OCI-LY7 (cell line): Measurements from ENCODE around the gene TM9SF4. TPM values are rescaled to one million over a fixed set of nuclear protein-coding genes. Genes with fewer than 3 reads are reported as not detected.
A peak's percentile ranks its signal among the peaks of the same experiment; 100 is the strongest.

Experiments used
- BruUV-seq: library from RNA; stranded (reverse); fragments of 400-500 nt; replicated peaks from 2 replicates; lab custom pipeline; 2021; lab: Mats Ljungman, UMichigan
- CTCF ChIA-PET: fragments of 300-600 bp; sonication (Branson Sonifier 250); formaldehyde crosslinking; loops from one replicate; lab custom pipeline; 2022; ENCODE audit warnings: antibody characterized with exemption; ENCODE audit not compliant: unreplicated experiment; lab: Charles Lee
- POLR2A ChIA-PET: fragments of 300-600 bp; sonication (Branson Sonifier 250); formaldehyde crosslinking; loops from one replicate; lab custom pipeline; 2022; ENCODE audit warnings: antibody characterized with exemption; lab: Charles Lee
- DNase-seq: peaks from one replicate; pipeline ENCODE4 v3.0.0-alpha.2; 2015; ENCODE audit warnings: low spot score
- H2AFZ ChIP-seq: fragments of 200-600 bp; sonication (generic), shearing (Covaris generic); 2 replicates; pipeline ENCODE4 v1.6.1; 2014; ENCODE audit warnings: mild to moderate bottlenecking, antibody characterized with exemption, low read length, moderate library complexity
- H3K27ac ChIP-seq: fragments of 200-600 bp; sonication (generic); 2 replicates; pipeline ENCODE4 v1.5.1; 2014; ENCODE audit warnings: mixed run types, low read depth, mild to moderate bottlenecking, moderate library complexity, low read length, inconsistent platforms; ENCODE audit not compliant: poor library complexity, severe bottlenecking
- H3K36me3 ChIP-seq: fragments of 200-600 bp; sonication (generic); 2 replicates; pipeline ENCODE4 v1.6.1; 2014; ENCODE audit warnings: mild to moderate bottlenecking, antibody characterized with exemption, low read length, moderate library complexity, mixed read lengths; ENCODE audit not compliant: insufficient read depth
- H3K4me1 ChIP-seq: fragments of 200-600 bp; sonication (generic); 2 replicates; pipeline ENCODE4 v1.5.1; 2014; ENCODE audit warnings: mild to moderate bottlenecking, low read length; ENCODE audit not compliant: insufficient read depth, poor library complexity, severe bottlenecking
- H3K4me2 ChIP-seq: fragments of 200-600 bp; sonication (generic); 2 replicates; pipeline ENCODE4 v1.6.1; 2014; ENCODE audit warnings: mild to moderate bottlenecking, low read length
- H3K4me3 ChIP-seq: fragments of 200-600 bp; sonication (generic); 2 replicates; pipeline ENCODE4 v1.5.1; 2014; ENCODE audit warnings: mild to moderate bottlenecking, low read depth, low read length; ENCODE audit not compliant: poor library complexity, severe bottlenecking
- H3K79me2 ChIP-seq: fragments of 200-600 bp; sonication (generic); 2 replicates; pipeline ENCODE4 v1.6.1; 2016; ENCODE audit warnings: low read depth, mild to moderate bottlenecking, low read length, moderate library complexity, mixed read lengths; ENCODE audit not compliant: insufficient read depth
- H3K9me2 ChIP-seq: fragments of 200-600 bp; sonication (generic); 2 replicates; pipeline ENCODE4 v1.6.1; 2016; ENCODE audit warnings: mild to moderate bottlenecking, low read length, mixed read lengths; ENCODE audit not compliant: insufficient read depth
- H3K9me3 ChIP-seq: fragments of 200-600 bp; sonication (generic); 2 replicates; pipeline ENCODE4 v1.6.1; 2014; ENCODE audit warnings: mild to moderate bottlenecking, mixed run types, low read length, mixed read lengths
- H4K20me1 ChIP-seq: fragments of 200-600 bp; sonication (generic); 2 replicates; pipeline ENCODE4 v1.6.1; 2014; ENCODE audit warnings: mild to moderate bottlenecking, antibody characterized with exemption, low read length, moderate library complexity, mixed read lengths; ENCODE audit not compliant: insufficient read depth
- EZH2phosphoT487 ChIP-seq: fragments of 200-600 bp; sonication (generic); IDR thresholded peaks from 2 replicates; pipeline ENCODE4 v1.6.1; 2018; ENCODE audit warnings: low read depth, borderline replicate concordance, mild to moderate bottlenecking, mixed run types, antibody characterized with exemption, low read length, moderate library complexity, mixed read lengths
- intact Hi-C: fragments of 100-400 bp; cut with micrococcal nuclease; formaldehyde crosslinking; loops from one replicate; pipeline ENCODE4 v1.10.0; 2022; ENCODE audit not compliant: unreplicated experiment
- total RNA-seq, 2 experiments: library from RNA; depleted of rRNA in 1 of 2; stranded (reverse); fragments of >200 nt in 1 of 2; shearing (Covaris generic) in 1 of 2; gene quantifications; 2 replicates each; pipeline ENCODE4 v1.2.3, GENCODE V29; 2014 to 2022
- TF ChIP-seq, protein P1 (sequence below): fragments of 200-600 bp; sonication (generic); conservative IDR thresholded peaks from 2 replicates; pipeline ENCODE4 v1.5.1; 2014; ENCODE audit warnings: mild to moderate bottlenecking, antibody characterized with exemption, low read length, moderate library complexity, mixed read lengths

TM9SF4 gene
- total RNA-seq, 2 experiments from 2014 or later = 20.8 to 38.9 TPM

- Histone ChIP-seq H3K4me2 (no peak overlapping the region), H3K4me1 (no peaks in the 10 kb centered on the region), H4K20me1 (no peaks in the 10 kb centered on the region), H3K79me2 (no peaks in the 10 kb centered on the region), H2AFZ (no peak overlapping the region), H3K36me3 (peaks cover 52% of the 10 kb centered on the region), H3K9me3 (no peaks in the 10 kb centered on the region), H3K9me2 (no peaks in the 10 kb centered on the region), H3K4me3 (no peak overlapping the region), H3K27ac (no peak overlapping the region)
- ChIA-PET POLR2A (interaction anchor here (0.6 kb wide), 1 partner anchor 21 kb away, joined by 3 read pairs; no protein-coding TSS in a partner anchor), CTCF (no interaction called here)
- intact Hi-C loops = no loop called here
- BruUV-seq = TSS peak; percentile 44
- TF ChIP-seq EZH2phosphoT487 = no peak
- TF ChIP-seq, protein P1, sequence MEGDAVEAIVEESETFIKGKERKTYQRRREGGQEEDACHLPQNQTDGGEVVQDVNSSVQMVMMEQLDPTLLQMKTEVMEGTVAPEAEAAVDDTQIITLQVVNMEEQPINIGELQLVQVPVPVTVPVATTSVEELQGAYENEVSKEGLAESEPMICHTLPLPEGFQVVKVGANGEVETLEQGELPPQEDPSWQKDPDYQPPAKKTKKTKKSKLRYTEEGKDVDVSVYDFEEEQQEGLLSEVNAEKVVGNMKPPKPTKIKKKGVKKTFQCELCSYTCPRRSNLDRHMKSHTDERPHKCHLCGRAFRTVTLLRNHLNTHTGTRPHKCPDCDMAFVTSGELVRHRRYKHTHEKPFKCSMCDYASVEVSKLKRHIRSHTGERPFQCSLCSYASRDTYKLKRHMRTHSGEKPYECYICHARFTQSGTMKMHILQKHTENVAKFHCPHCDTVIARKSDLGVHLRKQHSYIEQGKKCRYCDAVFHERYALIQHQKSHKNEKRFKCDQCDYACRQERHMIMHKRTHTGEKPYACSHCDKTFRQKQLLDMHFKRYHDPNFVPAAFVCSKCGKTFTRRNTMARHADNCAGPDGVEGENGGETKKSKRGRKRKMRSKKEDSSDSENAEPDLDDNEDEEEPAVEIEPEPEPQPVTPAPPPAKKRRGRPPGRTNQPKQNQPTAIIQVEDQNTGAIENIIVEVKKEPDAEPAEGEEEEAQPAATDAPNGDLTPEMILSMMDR = no peak
- no peak for DNase-seq
These were observed 56.5 kb downstream of the TM9SF4 start for GRCh38 chr20:32165836-32166545.

DNA sequence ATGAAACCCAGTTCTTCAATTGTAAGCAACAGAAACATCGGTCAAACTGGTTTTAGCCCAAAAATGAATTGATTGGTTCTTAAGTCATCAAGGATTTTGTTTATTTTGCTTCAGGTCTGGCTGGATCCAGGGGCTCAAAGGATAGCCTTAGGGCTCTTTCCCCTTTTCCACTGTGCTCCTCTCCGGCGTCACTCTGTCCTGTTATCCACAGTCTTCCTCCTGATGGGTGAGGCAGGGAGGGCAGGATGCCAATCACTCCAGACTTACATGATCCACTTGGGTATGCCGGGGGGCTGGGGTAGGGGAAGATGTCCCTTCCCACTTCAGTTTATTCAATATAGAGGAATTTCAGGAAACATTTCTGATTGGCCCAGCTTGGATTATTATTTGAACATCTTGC, 58.0 kb downstream of the TM9SF4 start:
- Histone ChIP-seq H3K4me1 (no peaks in the 10 kb centered on the region), H3K36me3 (peaks cover 36% of the 10 kb centered on the region; the same call in 1 of the 2 replicates), H3K27ac (no peak overlapping the region), H3K79me2 (no peaks in the 10 kb centered on the region), H2AFZ (no peak overlapping the region), H3K9me2 (no peaks in the 10 kb centered on the region), H3K4me3 (no peak overlapping the region), H3K4me2 (no peak overlapping the region), H3K9me3 (no peaks in the 10 kb centered on the region), H4K20me1 (no peaks in the 10 kb centered on the region)
- intact Hi-C loops = no loop called here
- no TSS peak for BruUV-seq
- no peak for DNase-seq
- ChIA-PET CTCF (no interaction called here), POLR2A (no interaction called here)
- TF ChIP-seq, protein P1 = no peak
- TF ChIP-seq EZH2phosphoT487 = no peak
